Measurements from ENCODE around the gene CCND2. TPM values are rescaled to one million over a fixed set of nuclear protein-coding genes. Genes with fewer than 3 reads are reported as not detected.

The CCND2 gene
- total and polyA plus RNA-seq, 11 donors: 48.0 to 620 (median 208) TPM

DNA sequence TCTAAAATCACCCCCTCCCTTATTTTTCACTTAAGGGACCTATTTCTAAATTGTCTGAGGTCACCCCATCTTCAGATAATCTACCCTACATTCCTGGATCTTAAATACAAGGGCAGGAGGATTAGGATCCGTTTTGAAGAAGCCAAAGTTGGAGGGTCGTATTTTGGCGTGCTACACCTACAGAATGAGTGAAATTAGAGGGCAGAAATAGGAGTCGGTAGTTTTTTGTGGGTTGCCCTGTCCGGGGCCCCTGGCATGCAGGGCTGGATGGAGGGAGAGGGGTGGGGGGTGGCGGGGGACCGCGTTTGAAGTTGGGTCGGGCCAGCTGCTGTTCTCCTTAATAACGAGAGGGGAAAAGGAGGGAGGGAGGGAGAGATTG, 300 bp upstream of the CCND2 start:
- TF ChIP-seq, protein P1, sequence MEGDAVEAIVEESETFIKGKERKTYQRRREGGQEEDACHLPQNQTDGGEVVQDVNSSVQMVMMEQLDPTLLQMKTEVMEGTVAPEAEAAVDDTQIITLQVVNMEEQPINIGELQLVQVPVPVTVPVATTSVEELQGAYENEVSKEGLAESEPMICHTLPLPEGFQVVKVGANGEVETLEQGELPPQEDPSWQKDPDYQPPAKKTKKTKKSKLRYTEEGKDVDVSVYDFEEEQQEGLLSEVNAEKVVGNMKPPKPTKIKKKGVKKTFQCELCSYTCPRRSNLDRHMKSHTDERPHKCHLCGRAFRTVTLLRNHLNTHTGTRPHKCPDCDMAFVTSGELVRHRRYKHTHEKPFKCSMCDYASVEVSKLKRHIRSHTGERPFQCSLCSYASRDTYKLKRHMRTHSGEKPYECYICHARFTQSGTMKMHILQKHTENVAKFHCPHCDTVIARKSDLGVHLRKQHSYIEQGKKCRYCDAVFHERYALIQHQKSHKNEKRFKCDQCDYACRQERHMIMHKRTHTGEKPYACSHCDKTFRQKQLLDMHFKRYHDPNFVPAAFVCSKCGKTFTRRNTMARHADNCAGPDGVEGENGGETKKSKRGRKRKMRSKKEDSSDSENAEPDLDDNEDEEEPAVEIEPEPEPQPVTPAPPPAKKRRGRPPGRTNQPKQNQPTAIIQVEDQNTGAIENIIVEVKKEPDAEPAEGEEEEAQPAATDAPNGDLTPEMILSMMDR (IDR thresholded peaks at IDR 0.05): no peak
- TF ChIP-seq POLR2A (IDR thresholded peaks at IDR 0.05): no peak
- ATAC-seq (no peak), DNase-seq (no peak)
- 0 to 2% (median 1%) methylated on average over 10 of the region's 10 CpGs for WGBS, 4 donors
- Histone ChIP-seq H3K36me3 (peaks cover 0 to 21% (median 16%) of the 10 kb centered on the region in 9 donors), H3K4me3 (peak overlapping the region; percentile 31 to 96 (median 88)), H3K9me3 (no peaks in the 10 kb centered on the region), H3K27ac (peak overlapping the region in 11 of 12 donors; percentile 26 to 98 (median 95)), H3K4me1 (peaks cover 6 to 74% (median 52%) of the 10 kb centered on the region in 12 donors), H3K27me3 (peaks cover 0 to 29% (median 5%) of the 10 kb centered on the region in 9 donors)
- intact Hi-C loops (cut with DNase I): loop anchor here in 3 of 10 donors (5.0 to 10.0 kb wide), 2 partner anchors 238 to 401 kb away; partner anchors contain the start of gene PARP11 (in 1 of the 3)

DNA sequence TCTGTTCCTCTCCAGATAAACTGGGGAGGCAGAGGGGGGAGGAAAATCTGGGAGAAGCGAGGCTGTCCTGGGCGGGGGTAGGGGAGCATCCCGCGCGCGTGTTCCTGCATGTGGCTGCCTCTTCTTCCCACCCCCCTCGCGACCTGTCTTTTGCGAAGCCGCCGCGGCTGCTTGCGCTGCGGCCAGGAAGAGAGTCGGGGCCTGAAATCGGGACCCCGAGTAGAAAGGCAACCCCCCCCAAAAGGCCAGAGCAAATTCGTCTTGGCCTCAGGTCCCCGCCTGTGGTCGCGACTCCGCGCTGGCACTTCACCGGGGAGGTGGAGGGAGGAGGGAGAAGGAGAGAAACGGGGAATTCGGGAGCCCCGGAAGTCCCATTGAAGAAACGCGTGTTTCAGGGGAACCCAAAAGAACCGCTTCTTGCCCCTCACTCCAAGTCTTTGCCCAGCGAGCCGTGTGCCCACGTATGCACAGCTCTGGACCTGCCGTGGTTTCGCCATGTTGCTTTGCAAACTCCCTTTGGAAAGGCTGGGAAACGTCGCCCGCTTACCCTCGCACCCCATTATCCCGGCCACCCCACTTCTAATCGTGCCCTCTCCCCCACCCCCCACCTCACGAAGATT, 944 bp downstream of the CCND2 start:
- H3K4me3 ChIP-seq: peak overlapping the region; percentile 55 to 96 (median 88)
- 1 to 2% (median 1%) methylated on average over 35 to 42 of the region's 42 CpGs for WGBS, 4 donors
- ATAC-seq: no peak
- DNase-seq: peak in 2 of 5 donors; percentile 43 to 55
- TF ChIP-seq, protein P1 (IDR thresholded peaks at IDR 0.05): no peak
- TF ChIP-seq POLR2A (IDR thresholded peaks at IDR 0.05): no peak
- intact Hi-C loops (cut with DNase I): loop anchor here in 9 of 10 donors (2.0 to 10.0 kb wide), 10 partner anchors 48 to 402 kb away; partner anchors contain the start of genes PARP11 (in 1 of the 9) and TIGAR (in 1 of the 9)
- H3K36me3 ChIP-seq: peaks cover 0 to 33% (median 28%) of the 10 kb centered on the region in 9 donors
- peaks cover 0 to 29% (median 3%) of the 10 kb centered on the region in 9 donors for H3K27me3 ChIP-seq
- no peaks in the 10 kb centered on the region for H3K9me3 ChIP-seq
- peaks cover 7 to 80% (median 61%) of the 10 kb centered on the region in 12 donors for H3K4me1 ChIP-seq
- peak overlapping the region; percentile 88 to 98 (median 94) for H3K27ac ChIP-seq

DNA sequence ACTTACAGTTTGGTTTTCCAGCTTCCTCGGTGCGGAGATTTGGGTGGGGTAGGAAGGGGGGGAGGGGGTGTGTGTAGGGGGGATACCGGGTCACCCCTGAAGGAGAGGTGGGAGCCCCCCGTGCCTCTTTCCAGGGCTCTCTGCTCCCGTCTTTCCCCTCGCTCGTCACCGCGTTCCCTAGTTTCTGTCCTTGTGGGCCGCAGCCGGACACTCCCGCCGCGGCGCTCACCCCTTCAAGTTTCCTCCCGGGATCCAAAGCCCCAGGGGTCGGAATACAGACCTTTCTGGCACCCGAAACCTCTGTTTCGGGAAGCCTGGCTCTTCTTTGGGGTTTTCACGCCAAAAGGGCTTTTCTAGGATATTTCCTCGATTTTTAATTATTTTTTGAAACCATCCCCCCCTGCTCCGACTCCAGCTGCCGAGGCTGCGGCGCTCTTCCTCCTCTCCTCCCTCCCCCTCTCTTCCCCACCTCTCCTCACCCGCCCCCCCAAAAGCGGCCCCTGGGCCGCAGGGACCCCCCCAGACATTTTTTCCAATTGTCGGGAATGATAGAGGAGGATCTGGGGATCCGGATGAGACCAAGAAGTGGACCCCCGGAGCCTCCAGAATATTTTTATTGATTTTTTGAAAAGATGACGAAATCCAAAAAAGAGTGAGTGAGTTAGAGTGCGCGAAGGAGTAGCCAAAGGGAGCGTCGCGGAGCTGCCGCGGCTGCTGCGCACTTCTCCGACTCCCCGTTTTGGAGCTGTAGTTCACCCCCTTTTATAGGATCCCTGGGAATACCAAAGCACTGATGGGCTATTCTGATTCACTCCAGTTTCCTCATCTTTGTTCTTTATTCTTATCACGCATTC, 1.7 kb downstream of the CCND2 start:
- peaks cover 7 to 79% (median 63%) of the 10 kb centered on the region in 12 donors for H3K4me1 ChIP-seq
- DNase-seq (peak in 1 of 5 donors; percentile 44), ATAC-seq (no peak)
- H3K27me3 ChIP-seq: peaks cover 0 to 22% (median under 1%) of the 10 kb centered on the region in 9 donors
- TF ChIP-seq, protein P1 (IDR thresholded peaks at IDR 0.05): no peak
- TF ChIP-seq POLR2A (IDR thresholded peaks at IDR 0.05): no peak
- intact Hi-C loops (cut with DNase I): loop anchor here in 9 of 10 donors (2.0 to 10.0 kb wide), 9 partner anchors 47 to 388 kb away; partner anchors contain the start of gene TIGAR (in 1 of the 9)
- peak overlapping the region; percentile 88 to 98 (median 94) for H3K27ac ChIP-seq
- peak overlapping the region; percentile 55 to 96 (median 88) for H3K4me3 ChIP-seq
- peaks cover 0 to 41% (median 35%) of the 10 kb centered on the region in 9 donors for H3K36me3 ChIP-seq
- H3K9me3 ChIP-seq: no peaks in the 10 kb centered on the region
- WGBS, 4 donors: 5 to 9% (median 7%) methylated on average over 43 of the region's 43 CpGs
